ENCODE data around the gene RNU11.
A peak's percentile ranks its signal among the peaks of the same experiment; 100 is the strongest.
"Not testable (repeated sequence)": the region's sequence is repeated elsewhere in the genome, so short reads cannot be mapped to it uniquely, and the experiment has no call there.

RNU11 gene

GRCh38 chr1:28648474-28649198 is at the start of gene RNU11:
TSS of gene RNU11 (plus strand) at chr1:28648600.
- DNase-seq (ENCODE audit: low read depth in 3 of 3, low spot score in 1 of 3): peak; percentile 74 to 77 (median 74)

- DNase-seq (ENCODE audit: low read depth in 3 of 3, low spot score in 1 of 3): no peak
Measured at GRCh38 chr1:28601696-28602095, 46.7 kb upstream of the RNU11 start.

DNA sequence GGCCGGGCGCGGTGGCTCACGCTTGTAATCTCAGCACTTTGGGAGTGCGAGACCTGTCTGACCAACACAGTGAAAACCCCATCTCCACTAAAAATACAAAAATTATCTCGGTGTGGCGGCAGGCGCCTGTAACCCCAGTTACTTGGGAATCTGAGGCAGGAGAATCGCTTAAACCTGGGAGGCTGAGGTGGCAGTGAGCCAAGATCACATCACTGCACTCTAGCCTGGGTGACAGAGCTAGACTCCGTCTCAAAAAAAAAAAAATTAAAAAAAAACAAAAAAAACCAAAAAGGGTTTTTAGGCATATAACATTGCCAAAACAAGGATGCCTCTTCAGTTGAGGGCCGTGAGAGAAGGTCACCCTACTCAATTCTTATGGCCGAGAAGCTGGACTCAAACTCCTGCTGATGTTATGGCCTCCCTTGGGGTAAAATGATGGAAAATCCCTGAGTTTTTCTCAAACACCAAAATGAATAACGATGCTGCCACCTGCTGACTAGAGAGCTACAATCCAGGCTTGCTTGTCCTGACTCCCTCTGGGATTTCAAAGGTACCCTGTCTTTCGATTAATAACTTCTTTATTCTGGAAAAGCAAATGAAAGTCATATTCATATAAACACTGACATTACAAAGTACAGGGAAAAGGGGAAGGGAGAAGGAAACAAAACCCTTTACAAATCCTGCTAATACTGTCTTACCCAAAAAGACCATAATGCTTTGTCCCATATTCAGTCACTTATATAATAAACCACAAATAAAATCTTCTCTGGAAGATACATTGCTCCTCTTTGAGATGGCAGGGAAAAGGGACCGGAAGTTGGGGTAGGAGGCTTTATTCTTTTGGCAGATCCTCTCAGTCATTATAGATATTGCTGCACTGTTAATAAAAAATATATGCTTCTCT is 45.6 kb upstream of the RNU11 start:
- no peak for DNase-seq (ENCODE audit: low read depth in 3 of 3, low spot score in 1 of 3)

DNA sequence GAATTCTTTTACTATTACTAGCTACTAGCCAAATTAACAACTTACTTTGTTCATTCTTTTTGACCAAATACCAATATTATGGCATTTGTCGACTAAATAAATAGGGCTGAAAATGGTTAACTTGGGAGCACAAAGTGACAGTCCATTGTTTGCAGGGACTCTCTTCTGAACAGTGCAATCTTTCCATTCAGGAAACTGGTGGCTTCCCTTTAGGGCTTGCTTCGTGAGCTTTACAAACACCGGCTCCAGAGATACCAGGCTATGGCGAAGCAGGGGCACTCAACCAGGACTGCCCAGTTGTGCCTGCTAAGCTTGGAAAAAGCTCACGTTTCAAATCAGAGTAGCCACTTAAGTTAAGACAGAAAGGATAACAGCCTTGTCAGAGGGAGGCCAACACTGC is 44.0 kb upstream of the RNU11 start:
- no peak for DNase-seq (ENCODE audit: low read depth in 3 of 3, low spot score in 1 of 3)

- no peak for DNase-seq (ENCODE audit: low read depth in 3 of 3, low spot score in 1 of 3)
Measured at GRCh38 chr1:28604962-28605361, 43.4 kb upstream of the RNU11 start.

- DNase-seq (ENCODE audit: low read depth in 3 of 3, low spot score in 1 of 3): no peak
Measured at GRCh38 chr1:28606771-28607170, 41.6 kb upstream of the RNU11 start.

DNA sequence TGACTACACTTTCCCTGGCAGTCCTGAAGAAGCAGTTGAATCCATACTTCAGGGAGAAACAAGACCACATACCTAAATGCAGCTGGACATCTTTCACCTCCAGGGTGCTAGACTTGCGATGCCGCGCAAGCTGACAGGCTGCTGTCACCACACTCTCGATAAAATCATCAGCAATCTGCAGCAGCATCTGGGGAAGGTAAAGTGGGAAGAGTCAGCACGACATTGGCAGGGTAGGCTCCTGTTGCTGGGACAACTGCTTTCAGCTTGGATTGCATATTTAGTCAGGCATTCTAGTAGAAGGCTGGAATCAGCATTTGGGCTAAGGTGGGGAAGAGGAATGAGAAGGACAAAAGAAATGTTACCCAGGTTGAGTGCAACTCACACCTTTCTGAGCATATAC is 35.2 kb upstream of the RNU11 start:
- DNase-seq (ENCODE audit: low read depth in 3 of 3, low spot score in 1 of 3): no peak

DNA sequence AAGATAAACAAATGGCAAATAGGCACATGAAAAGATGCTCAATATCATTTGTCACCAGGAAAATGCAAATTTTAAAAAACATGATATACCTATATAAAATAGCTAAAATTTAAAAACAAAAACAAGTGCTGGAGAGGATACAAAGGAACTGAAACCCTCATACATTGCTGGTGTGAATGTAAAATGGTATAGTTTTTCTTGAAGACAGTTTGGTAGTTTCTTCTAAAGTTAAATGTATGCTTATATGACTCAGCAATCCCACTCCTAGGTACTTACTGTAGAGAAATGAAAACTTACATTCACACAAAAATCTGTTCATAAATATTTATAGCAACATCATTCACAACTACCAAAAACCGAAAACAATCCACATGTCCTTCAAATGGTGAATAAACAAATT is 16.7 kb upstream of the RNU11 start:
- DNase-seq (ENCODE audit: low read depth in 3 of 3, low spot score in 1 of 3): no peak

DNA sequence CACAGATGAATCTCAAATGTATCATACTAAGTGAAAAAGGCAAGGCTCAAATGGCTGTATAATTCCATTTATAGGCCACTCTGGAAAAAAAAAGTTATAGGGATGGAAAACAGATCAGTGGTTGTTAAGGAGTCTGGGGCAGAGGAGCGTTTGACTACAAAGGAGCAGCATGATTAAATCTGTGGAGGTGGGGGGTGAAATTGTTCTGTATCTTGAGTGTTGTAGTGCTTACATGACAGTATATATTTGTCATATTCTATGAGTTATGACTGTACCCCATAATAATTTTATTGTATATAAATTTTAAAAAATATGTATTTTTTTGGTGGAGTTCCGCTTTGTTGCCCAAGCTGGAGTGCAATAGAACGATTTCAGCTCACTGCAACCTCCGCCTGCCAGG is 15.8 kb upstream of the RNU11 start:
- DNase-seq (ENCODE audit: low read depth in 3 of 3, low spot score in 1 of 3): no peak

- DNase-seq (ENCODE audit: low read depth in 3 of 3, low spot score in 1 of 3): no peak
Measured at GRCh38 chr1:28640766-28641165, 7.6 kb upstream of the RNU11 start.

DNA sequence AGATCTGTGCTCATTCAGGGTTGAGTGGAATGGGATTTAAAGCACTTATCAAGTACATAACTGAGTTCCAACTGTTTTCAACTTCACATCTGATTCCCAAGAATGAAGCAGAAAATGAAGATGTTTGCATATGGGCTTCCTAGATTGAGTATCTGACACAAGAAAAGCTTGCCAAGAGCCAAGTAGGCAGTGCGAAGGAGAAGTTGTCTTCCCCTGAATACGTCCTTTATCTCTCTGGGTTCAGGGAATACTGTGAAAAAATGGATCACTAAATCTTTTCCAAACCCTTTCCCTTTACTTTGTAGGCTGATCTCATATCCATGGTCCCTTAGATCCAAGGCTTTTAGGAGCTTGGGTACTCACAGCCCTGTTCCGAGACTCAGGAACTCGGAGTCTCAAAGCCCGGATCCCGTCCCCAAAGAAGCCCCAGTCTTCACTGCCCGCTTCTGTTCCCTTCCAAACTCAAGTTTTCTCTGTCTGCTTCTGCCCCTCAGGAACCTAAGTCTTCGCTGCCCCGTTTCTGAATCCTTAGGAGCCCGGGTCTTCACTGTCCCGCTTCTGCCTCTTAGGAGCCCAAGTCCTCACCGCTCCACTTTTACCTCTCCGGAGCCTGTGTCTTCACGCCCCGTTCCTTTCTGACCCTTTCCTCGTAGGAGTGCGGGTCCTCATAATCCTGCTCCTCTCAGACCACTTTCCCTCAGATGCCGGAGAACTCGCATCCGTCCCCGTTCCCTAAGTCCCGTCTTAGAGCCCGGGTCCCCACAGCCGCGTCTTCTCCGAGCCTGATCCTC is 6.1 kb upstream of the RNU11 start:
- no peak for DNase-seq (ENCODE audit: low read depth in 3 of 3, low spot score in 1 of 3)

- peak; percentile 81 to 92 (median 85) for DNase-seq (ENCODE audit: low read depth in 3 of 3, low spot score in 1 of 3)
Measured at GRCh38 chr1:28642847-28643635, 5.4 kb upstream of the RNU11 start, which contains the start of gene TAF12. TSS of gene TAF12 (minus strand) at chr1:28643067. CDS start at chr1:28622081, 20,986 bp downstream.

GRCh38 chr1:28644494-28644893 is 3.9 kb upstream of the RNU11 start:
- no peak for DNase-seq (ENCODE audit: low read depth in 3 of 3, low spot score in 1 of 3)

GRCh38 chr1:28645406-28645805 is 3.0 kb upstream of the RNU11 start:
- not testable (repeated sequence) for DNase-seq (ENCODE audit: low read depth in 3 of 3, low spot score in 1 of 3)

- no peak for DNase-seq (ENCODE audit: low read depth in 3 of 3, low spot score in 1 of 3)
Measured at GRCh38 chr1:28646040-28646439, 2.4 kb upstream of the RNU11 start.

- peak; percentile 63 to 78 (median 78) for DNase-seq (ENCODE audit: low read depth in 3 of 3, low spot score in 1 of 3)
Measured at GRCh38 chr1:28648008-28648473, 359 bp upstream of the RNU11 start.

GRCh38 chr1:28653063-28653462 is 4.7 kb downstream of the RNU11 start:
- DNase-seq (ENCODE audit: low read depth in 3 of 3, low spot score in 1 of 3): not testable (repeated sequence)

DNA sequence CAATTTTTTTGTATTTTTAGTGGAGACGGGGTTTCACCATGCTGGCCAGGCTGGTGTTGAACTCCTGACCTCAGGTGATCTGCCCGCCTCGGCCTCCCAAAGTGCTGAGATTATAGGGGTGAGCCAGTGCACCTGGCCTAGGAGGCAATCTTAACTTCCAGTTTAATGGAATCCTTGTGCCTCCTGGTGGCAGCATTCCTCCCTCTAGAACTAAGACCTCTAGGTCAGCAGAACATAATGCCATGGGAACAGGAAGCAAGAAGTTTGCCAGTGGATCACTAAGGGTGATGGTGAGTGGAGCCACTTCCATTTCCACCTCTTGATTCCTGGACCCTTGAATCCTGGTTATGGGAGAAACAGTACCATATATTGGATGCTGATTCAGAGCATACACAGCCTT is 5.5 kb downstream of the RNU11 start:
- DNase-seq (ENCODE audit: low read depth in 3 of 3, low spot score in 1 of 3): not testable (repeated sequence)

DNA sequence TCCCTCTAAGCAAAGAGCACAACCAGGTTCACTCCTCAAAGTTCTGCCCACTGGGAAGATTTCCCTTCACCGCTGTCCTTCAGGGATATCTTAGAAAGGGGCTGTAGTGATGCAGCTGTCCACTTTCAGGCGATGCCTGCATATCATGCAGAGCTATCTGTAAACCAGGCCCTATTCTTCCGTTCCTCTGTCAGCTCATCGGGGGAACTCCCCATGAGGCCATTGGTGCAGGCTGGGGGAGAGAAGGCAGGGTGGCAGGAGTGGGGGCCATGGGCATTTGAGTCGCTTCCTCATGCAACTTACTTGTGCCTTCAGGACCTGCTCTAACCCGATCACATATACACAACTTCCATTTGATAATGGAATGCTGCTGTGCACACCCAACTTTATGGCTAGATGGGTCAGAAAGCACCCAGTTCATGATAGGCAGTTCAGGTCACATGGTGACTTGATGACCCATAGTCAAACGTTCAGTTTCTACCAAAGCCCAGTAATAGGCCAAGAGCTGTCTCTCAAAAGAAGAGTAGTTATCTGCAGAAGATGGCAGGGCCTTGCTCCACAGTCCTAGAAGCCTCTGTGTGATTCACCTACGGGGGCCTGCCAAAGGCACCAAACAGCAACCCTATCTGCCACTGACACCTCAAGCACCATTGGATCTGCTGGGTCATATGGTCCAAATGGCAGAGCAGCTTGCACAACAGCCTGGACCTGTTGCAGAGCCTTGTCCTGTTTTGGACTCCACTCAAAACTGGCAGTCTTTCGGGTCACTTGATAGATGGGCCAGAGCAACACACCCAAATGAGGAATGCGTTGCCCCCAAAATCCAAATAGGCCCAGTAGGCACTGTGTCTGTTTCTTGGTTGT is 7.3 kb downstream of the RNU11 start:
- not testable (repeated sequence) for DNase-seq (ENCODE audit: low read depth in 3 of 3, low spot score in 1 of 3)

Data from stimulated activated CD4-positive, alpha-beta T cell treated with anti-CD3 and anti-CD28 coated beads, TNF-alpha, amount 100 ng/mL, for 1 hour (primary cell).